Vagina (tissue), 2 donors: ENCODE data around the gene MFAP5.

Experiments
- CTCF ChIP-seq, 3 experiments: fragments of 450-650 bp in 2 of 3; fragments of 200-600 bp in 1 of 3; sonication (generic) in 1 of 3; IDR thresholded peaks; one replicate each; pipeline ENCODE4 v1.5.1; 2017 to 2019; ENCODE audit warnings: antibody characterized with exemption in 3 of 3, mild to moderate bottlenecking in 2 of 3, moderate library complexity in 2 of 3
- POLR2A ChIP-seq, 2 donors: fragments of 450-650 bp; IDR thresholded peaks; one replicate each; pipeline ENCODE4 v1.6.1; 2017; ENCODE audit warnings: antibody characterized with exemption in 2 of 2, mild to moderate bottlenecking in 2 of 2, moderate library complexity in 2 of 2
- POLR2AphosphoS5 ChIP-seq, 2 donors: sonication (generic); formaldehyde crosslinking; IDR thresholded peaks; one replicate each; pipeline ENCODE4 v1.9.0; 2017; ENCODE audit warnings: antibody characterized with exemption in 2 of 2, mild to moderate bottlenecking in 2 of 2, low read depth in 1 of 2; ENCODE audit not compliant: insufficient read depth in 1 of 2

DNA sequence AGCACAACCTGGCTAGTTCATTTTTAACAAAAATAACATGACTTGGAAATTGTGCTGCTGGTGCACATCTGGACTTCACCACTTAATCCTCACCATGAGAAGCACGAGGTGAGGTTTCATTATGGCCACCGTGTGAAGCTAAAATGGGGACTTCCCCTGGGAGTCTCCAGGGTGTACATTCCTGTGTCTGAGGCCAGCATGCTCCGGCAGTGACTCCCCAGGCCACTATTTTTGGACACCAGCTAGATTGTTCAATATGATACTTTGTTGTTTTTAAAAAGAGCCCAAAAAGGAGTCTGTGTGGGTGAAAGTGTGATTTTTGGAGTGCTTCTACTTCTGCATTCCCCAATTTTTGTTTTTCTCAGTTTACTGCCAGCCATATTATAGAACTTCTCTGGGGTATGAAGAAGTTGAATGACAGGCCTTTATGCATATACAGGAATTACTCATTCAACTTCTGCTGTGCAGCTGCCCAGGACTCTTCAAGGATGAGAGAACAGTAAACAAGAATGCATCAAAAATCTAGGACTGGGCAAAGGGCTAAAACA, 33.1 kb downstream of the MFAP5 start:
- TF ChIP-seq POLR2A (IDR thresholded peaks at IDR 0.05) (no peak), CTCF (IDR thresholded peaks at IDR 0.05) (no peak), POLR2AphosphoS5 (IDR thresholded peaks at IDR 0.05; ENCODE audit: insufficient read depth in 1 of 2, low read depth in 1 of 2) (no peak)
